SK-N-SH (cell line): ENCODE measurements around the gene CD5L. TPM values are rescaled to one million over a fixed set of nuclear protein-coding genes. Genes with fewer than 3 reads are reported as not detected.

Experiments
- CTCF ChIA-PET: fragments of 300-600, 350-600 bp; formaldehyde crosslinking; extraction: SDS; loops from one replicate; lab custom pipeline; 2021; lab: Yijun Ruan, JAX
- POLR2A ChIA-PET: fragments of 350-600 bp; sonication (Branson Sonifier 250); formaldehyde crosslinking; extraction: SDS; loops from one replicate; lab custom pipeline; 2020; ENCODE audit warnings: antibody characterized with exemption, inconsistent platforms; lab: Yijun Ruan, JAX
- DNase-seq: peaks from one replicate; pipeline ENCODE4 v3.0.0; 2012
- H2AFZ ChIP-seq: fragments of 200-600 bp; sonication (generic); 2 replicates; pipeline ENCODE4 v1.8.1; 2016; ENCODE audit warnings: antibody characterized with exemption, mild to moderate bottlenecking, low read depth
- H3F3A ChIP-seq: fragments of 200-600 bp; sonication (generic); replicated peaks from 2 replicates; pipeline ENCODE3; 2016; ENCODE audit warnings: antibody characterized with exemption, mild to moderate bottlenecking; ENCODE audit not compliant: insufficient read depth
- H3K27ac ChIP-seq, 2 experiments: fragments of 200-500 bp in 1 of 2; fragments of 200-600 bp in 1 of 2; sonication (Bioruptor generic) in 1 of 2; sonication (generic), shearing (Covaris generic) in 1 of 2; 2 replicates each; pipeline versions ENCODE4 v1.5.1 to v1.6.1; 2014 to 2016; ENCODE audit warnings: low read depth in 2 of 2, inconsistent platforms in 1 of 2, low read length in 1 of 2, mild to moderate bottlenecking in 1 of 2, mixed read lengths in 1 of 2
- H3K27me3 ChIP-seq: fragments of 200-600 bp; sonication (generic), shearing (Covaris generic); 2 replicates; pipeline ENCODE4 v1.6.1; 2016; ENCODE audit warnings: mixed run types; ENCODE audit not compliant: insufficient read depth
- H3K36me3 ChIP-seq, 2 experiments: fragments of 200-500 bp in 1 of 2; fragments of 200-600 bp in 1 of 2; sonication (Bioruptor generic) in 1 of 2; sonication (generic) in 1 of 2; replicated peaks in 1 of 2; 2 replicates each; pipeline versions ENCODE3 to v1.5.1; 2014 to 2016; ENCODE audit warnings: low read length in 1 of 2, mild to moderate bottlenecking in 1 of 2; ENCODE audit not compliant: insufficient read depth in 2 of 2, control insufficient read depth in 1 of 2
- H3K4me1 ChIP-seq, 2 experiments: fragments of 200-500 bp in 1 of 2; fragments of 200-600 bp in 1 of 2; sonication (Bioruptor generic) in 1 of 2; sonication (generic), shearing (Covaris generic) in 1 of 2; 2 replicates each; pipeline versions ENCODE4 v1.5.1 to v1.6.1; 2014 to 2016; ENCODE audit warnings: low read depth in 1 of 2, low read length in 1 of 2, mixed run types in 1 of 2; ENCODE audit not compliant: insufficient read depth in 2 of 2, control insufficient read depth in 1 of 2
- H3K4me2 ChIP-seq: fragments of 200-600 bp; sonication (generic), shearing (Covaris generic); 2 replicates; pipeline ENCODE4 v1.6.1; 2017; ENCODE audit warnings: mixed run types
- H3K4me3 ChIP-seq, 2 experiments: fragments of 200-500 bp in 1 of 2; fragments of 200-600 bp in 1 of 2; sonication (Bioruptor generic) in 1 of 2; sonication (generic), shearing (Covaris generic) in 1 of 2; 2 replicates each; pipeline versions ENCODE4 v1.5.1 to v1.8.1; 2014 to 2016; ENCODE audit warnings: low read depth in 2 of 2, inconsistent platforms in 1 of 2, low read length in 1 of 2, mild to moderate bottlenecking in 1 of 2, mixed read lengths in 1 of 2, moderate library complexity in 1 of 2
- H3K79me2 ChIP-seq: fragments of 200-600 bp; sonication (generic); 2 replicates; pipeline ENCODE4 v1.8.1; 2017; ENCODE audit warnings: mild to moderate bottlenecking; ENCODE audit not compliant: insufficient read depth
- H3K9ac ChIP-seq: fragments of 200-600 bp; sonication (generic); 2 replicates; pipeline ENCODE4 v1.6.1; 2017; ENCODE audit warnings: mixed run types
- H3K9me2 ChIP-seq: fragments of 200-600 bp; sonication (generic); 2 replicates; pipeline ENCODE4 v1.6.1; 2017; ENCODE audit warnings: mixed run types
- H3K9me3 ChIP-seq: fragments of 200-600 bp; sonication (generic); 2 replicates; pipeline ENCODE4 v1.6.1; 2017; ENCODE audit warnings: mixed run types, mild to moderate bottlenecking, moderate library complexity
- H4K20me1 ChIP-seq: fragments of 200-600 bp; sonication (generic); 2 replicates; pipeline ENCODE4 v1.6.1; 2017; ENCODE audit warnings: mild to moderate bottlenecking, mixed run types; ENCODE audit not compliant: insufficient read depth
- CTCF ChIP-seq: fragments of 200-600 bp; sonication (generic); IDR thresholded peaks from 2 replicates; pipeline ENCODE4 v1.6.1; 2017; ENCODE audit warnings: antibody characterized with exemption, mild to moderate bottlenecking, moderate library complexity
- EP300 ChIP-seq, 2 experiments: IDR thresholded peaks; 2 replicates each; pipeline versions ENCODE4 v1.4.0 to v1.6.1; 2012; ENCODE audit warnings: borderline replicate concordance in 1 of 2, low read depth in 1 of 2, low read length in 1 of 2
- FOSL2 ChIP-seq: IDR thresholded peaks from 2 replicates; pipeline ENCODE4 v1.4.0; 2012; ENCODE audit warnings: low read depth, mild to moderate bottlenecking, moderate library complexity, borderline replicate concordance
- FOXJ3 ChIP-seq: sonication (generic); formaldehyde crosslinking; IDR thresholded peaks from 2 replicates; pipeline ENCODE4 v1.5.1; 2020; ENCODE audit warnings: mild to moderate bottlenecking, missing genetic modification reagents
- GABPA ChIP-seq: IDR thresholded peaks from 2 replicates; pipeline ENCODE4 v1.4.0; 2012; ENCODE audit warnings: low read depth, mild to moderate bottlenecking
- JUND ChIP-seq: IDR thresholded peaks from 2 replicates; pipeline ENCODE4 v1.4.0; 2012
- MXI1 ChIP-seq: IDR thresholded peaks from 2 replicates; pipeline ENCODE4 v1.6.1; 2012; ENCODE audit warnings: mild to moderate bottlenecking, low read depth, low read length, improper control_type of control experiment
- NRF1 ChIP-seq: IDR thresholded peaks from 2 replicates; pipeline ENCODE4 v1.6.1; 2012; ENCODE audit warnings: low read depth, mild to moderate bottlenecking, low read length
- RAD21 ChIP-seq: IDR thresholded peaks from 2 replicates; pipeline ENCODE4 v1.6.1; 2012; ENCODE audit warnings: mild to moderate bottlenecking, low read length
- RCOR1 ChIP-seq: fragments of 150-350 bp; IDR thresholded peaks from 2 replicates; pipeline ENCODE4 v1.6.1; 2017; ENCODE audit warnings: antibody characterized with exemption, low read length
- TAF1 ChIP-seq: IDR thresholded peaks from 2 replicates; pipeline ENCODE4 v1.6.1; 2012; ENCODE audit warnings: low read depth, mild to moderate bottlenecking, low read length, moderate library complexity, borderline replicate concordance
- TCF12 ChIP-seq: IDR thresholded peaks from 2 replicates; pipeline ENCODE4 v1.4.0; 2012
- TEAD4 ChIP-seq: IDR thresholded peaks from 2 replicates; pipeline ENCODE4 v1.4.0; 2012; ENCODE audit warnings: mild to moderate bottlenecking, borderline replicate concordance; ENCODE audit not compliant: insufficient read depth
- USF1 ChIP-seq: IDR thresholded peaks from 2 replicates; pipeline ENCODE4 v1.4.0; 2012; ENCODE audit warnings: low read depth, borderline replicate concordance
- USF2 ChIP-seq: fragments of 150-350 bp; IDR thresholded peaks from 2 replicates; pipeline ENCODE4 v1.6.1; 2017; ENCODE audit warnings: antibody characterized with exemption, low read length, low read depth, borderline replicate concordance
- WGBS: methylation state at CpG from one replicate; pipeline ENCODE4 v1.1.6; 2017; ENCODE audit warnings: low lambda C conversion rate; 5-methylcytosine and 5-hydroxymethylcytosine counted together
- polyA plus RNA-seq, 3 experiments: library from polyadenylated mRNA; depleted of rRNA; stranded (reverse); fragments of >200 nt; gene quantifications; 2 replicates each; pipeline ENCODE4 v1.2.3, GENCODE V29; 2012
- TF ChIP-seq, protein P1 (sequence below): IDR thresholded peaks from 2 replicates; pipeline ENCODE4 v1.4.0; 2012; ENCODE audit warnings: low read depth
- TF ChIP-seq, protein P2 (sequence below): IDR thresholded peaks from 2 replicates; pipeline ENCODE4 v1.4.0; 2012; ENCODE audit warnings: low read depth, borderline replicate concordance

CD5L gene
- polyA plus RNA-seq, 1 of the 3 experiments (the other 2 are of a cell fraction) = not detected

DNA sequence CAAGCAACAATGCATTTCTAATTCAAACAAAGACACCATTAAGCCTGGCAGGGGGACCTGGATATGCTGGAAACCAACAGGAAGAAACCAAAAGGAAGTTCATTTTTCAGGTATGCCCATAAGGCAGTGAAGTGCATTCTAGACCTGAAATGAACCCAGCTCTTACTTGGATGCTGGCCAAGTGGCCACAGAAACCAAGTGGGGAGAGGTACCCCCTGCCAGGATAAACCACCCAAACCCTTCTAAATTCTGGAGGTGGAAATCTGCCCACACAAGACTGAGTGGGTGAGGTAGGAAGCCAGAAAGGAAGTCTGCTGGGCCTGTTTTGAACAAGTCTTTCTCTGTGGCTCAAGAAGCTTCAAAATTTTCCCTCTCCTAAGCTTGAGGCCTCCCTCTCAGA is 2.6 kb downstream of the CD5L start:
- no peak for TF ChIP-seq USF1
- no peak for TF ChIP-seq TCF12
- no peak for TF ChIP-seq EP300 (IDR thresholded peaks at IDR 0.05; ENCODE audit: borderline replicate concordance in 1 of 2, low read depth in 1 of 2, low read length in 1 of 2)
- POLR2A ChIA-PET = no interaction called here
- no peak for DNase-seq

GRCh38 chr1:157834430-157834829 is 7.2 kb downstream of the CD5L start:
- Histone ChIP-seq H3K9me3 (no peaks in the 10 kb centered on the region), H2AFZ (no peak overlapping the region), H3K27ac (no peak overlapping the region), H3K4me1 (no peaks in the 10 kb centered on the region), H3K79me2 (no peaks in the 10 kb centered on the region), H3K4me2 (no peak overlapping the region), H3K36me3 (no peaks in the 10 kb centered on the region), H4K20me1 (no peaks in the 10 kb centered on the region), H3K9ac (no peak overlapping the region), H3F3A (no peaks in the 10 kb centered on the region), H3K27me3 (peaks cover 6% of the 10 kb centered on the region), H3K9me2 (no peaks in the 10 kb centered on the region), H3K4me3 (no peak overlapping the region)
- 6% methylated on average over 12 of the region's 12 CpGs for WGBS
- DNase-seq = no peak
- TF ChIP-seq FOXJ3 (no peak), MXI1 (no peak), EP300 (IDR thresholded peaks at IDR 0.05; ENCODE audit: borderline replicate concordance in 1 of 2, low read depth in 1 of 2, low read length in 1 of 2) (no peak), JUND (no peak), TEAD4 (no peak)
- TF ChIP-seq, protein P1, sequence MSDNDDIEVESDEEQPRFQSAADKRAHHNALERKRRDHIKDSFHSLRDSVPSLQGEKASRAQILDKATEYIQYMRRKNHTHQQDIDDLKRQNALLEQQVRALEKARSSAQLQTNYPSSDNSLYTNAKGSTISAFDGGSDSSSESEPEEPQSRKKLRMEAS = no peak
- ChIA-PET CTCF (no interaction called here), POLR2A (no interaction called here)

More for the DNA sequence above, 2.6 kb downstream of the CD5L start:
- no peak overlapping the region for H3K4me3 ChIP-seq
- H3K4me1 ChIP-seq = no peaks in the 10 kb centered on the region
- no peak overlapping the region for H3K4me2 ChIP-seq
- H3K9me3 ChIP-seq = no peaks in the 10 kb centered on the region
- H2AFZ ChIP-seq = no peak overlapping the region
- no peaks in the 10 kb centered on the region for H4K20me1 ChIP-seq
- no peaks in the 10 kb centered on the region for H3K79me2 ChIP-seq
- no peaks in the 10 kb centered on the region for H3K36me3 ChIP-seq
- no peaks in the 10 kb centered on the region for H3F3A ChIP-seq
- H3K27me3 ChIP-seq = peaks cover 6% of the 10 kb centered on the region; the same call in 1 of the 2 replicates
- CTCF ChIA-PET = no interaction called here
- H3K9me2 ChIP-seq = no peaks in the 10 kb centered on the region
- H3K9ac ChIP-seq = no peak overlapping the region
- H3K27ac ChIP-seq = no peak overlapping the region

GRCh38 chr1:157833145-157833544 is 8.5 kb downstream of the CD5L start:
- H3K27ac ChIP-seq = no peak overlapping the region
- H3K4me1 ChIP-seq = no peaks in the 10 kb centered on the region
- 0% methylated on average over 4 of the region's 6 CpGs for WGBS
- POLR2A ChIA-PET = no interaction called here
- DNase-seq = no peak
- H3K9me2 ChIP-seq = no peaks in the 10 kb centered on the region
- no peak overlapping the region for H3K4me3 ChIP-seq
- H3K9ac ChIP-seq = no peak overlapping the region
- H3K36me3 ChIP-seq = no peaks in the 10 kb centered on the region
- no peaks in the 10 kb centered on the region for H3K9me3 ChIP-seq
- CTCF ChIA-PET = no interaction called here
- peaks cover 6% of the 10 kb centered on the region for H3K27me3 ChIP-seq
- no peaks in the 10 kb centered on the region for H4K20me1 ChIP-seq
- no peak overlapping the region for H2AFZ ChIP-seq
- H3K79me2 ChIP-seq = no peaks in the 10 kb centered on the region
- no peaks in the 10 kb centered on the region for H3F3A ChIP-seq
- no peak overlapping the region for H3K4me2 ChIP-seq
- TF ChIP-seq GABPA = no peak
- no peak for TF ChIP-seq RCOR1
- no peak for TF ChIP-seq USF2
- TF ChIP-seq NRF1 = no peak
- no peak for TF ChIP-seq CTCF
- TF ChIP-seq, protein P2, sequence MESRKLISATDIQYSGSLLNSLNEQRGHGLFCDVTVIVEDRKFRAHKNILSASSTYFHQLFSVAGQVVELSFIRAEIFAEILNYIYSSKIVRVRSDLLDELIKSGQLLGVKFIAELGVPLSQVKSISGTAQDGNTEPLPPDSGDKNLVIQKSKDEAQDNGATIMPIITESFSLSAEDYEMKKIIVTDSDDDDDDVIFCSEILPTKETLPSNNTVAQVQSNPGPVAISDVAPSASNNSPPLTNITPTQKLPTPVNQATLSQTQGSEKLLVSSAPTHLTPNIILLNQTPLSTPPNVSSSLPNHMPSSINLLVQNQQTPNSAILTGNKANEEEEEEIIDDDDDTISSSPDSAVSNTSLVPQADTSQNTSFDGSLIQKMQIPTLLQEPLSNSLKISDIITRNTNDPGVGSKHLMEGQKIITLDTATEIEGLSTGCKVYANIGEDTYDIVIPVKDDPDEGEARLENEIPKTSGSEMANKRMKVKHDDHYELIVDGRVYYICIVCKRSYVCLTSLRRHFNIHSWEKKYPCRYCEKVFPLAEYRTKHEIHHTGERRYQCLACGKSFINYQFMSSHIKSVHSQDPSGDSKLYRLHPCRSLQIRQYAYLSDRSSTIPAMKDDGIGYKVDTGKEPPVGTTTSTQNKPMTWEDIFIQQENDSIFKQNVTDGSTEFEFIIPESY = no peak
- TF ChIP-seq, protein P1 = no peak
- no peak for TF ChIP-seq TAF1
- no peak for TF ChIP-seq JUND
- no peak for TF ChIP-seq RAD21
- no peak for TF ChIP-seq FOSL2
